H9 (cell line): Measurements from ENCODE around the gene DAD1. TPM values are rescaled to one million over a fixed set of nuclear protein-coding genes. Genes with fewer than 3 reads are reported as not detected.

Experiments used
- DNase-seq: peaks from one replicate; pipeline ENCODE4 v3.0.0-alpha.2; 2017
- H2AFZ ChIP-seq: one replicate; pipeline ENCODE4 v1.6.1; 2013; ENCODE audit warnings: mild to moderate bottlenecking, low read length, control low read depth, moderate library complexity
- H2AK5ac ChIP-seq: 2 replicates; pipeline ENCODE4 v1.6.1; 2013; ENCODE audit warnings: low read length, control low read depth, mixed read lengths; ENCODE audit not compliant: insufficient read length
- H2BK120ac ChIP-seq: one replicate; pipeline ENCODE4 v1.6.1; 2013; ENCODE audit warnings: low read depth, mild to moderate bottlenecking, low read length, control low read depth, inconsistent platforms; ENCODE audit not compliant: poor library complexity, severe bottlenecking
- H2BK12ac ChIP-seq: 2 replicates; pipeline ENCODE4 v1.6.1; 2013; ENCODE audit warnings: low read length, control low read depth, mixed read lengths, low read depth; ENCODE audit not compliant: insufficient read length
- H2BK15ac ChIP-seq: 2 replicates; pipeline ENCODE4 v1.6.1; 2013; ENCODE audit warnings: low read depth, low read length, control low read depth
- H2BK20ac ChIP-seq: one replicate; pipeline ENCODE4 v1.6.1; 2013; ENCODE audit warnings: low read depth, mild to moderate bottlenecking, low read length, control low read depth, inconsistent platforms; ENCODE audit not compliant: poor library complexity, severe bottlenecking
- H2BK5ac ChIP-seq: 2 replicates; pipeline ENCODE4 v1.6.1; 2013; ENCODE audit warnings: low read length, control low read depth, mixed read lengths; ENCODE audit not compliant: insufficient read length
- H3K14ac ChIP-seq: 2 replicates; pipeline ENCODE4 v1.6.1; 2013; ENCODE audit warnings: low read length, control low read depth; ENCODE audit not compliant: insufficient read depth
- H3K18ac ChIP-seq: 2 replicates; pipeline ENCODE4 v1.6.1; 2013; ENCODE audit warnings: low read depth, mild to moderate bottlenecking, mixed read lengths, low read length, control low read depth; ENCODE audit not compliant: insufficient read length
- H3K23ac ChIP-seq: 2 replicates; pipeline ENCODE4 v1.6.1; 2013; ENCODE audit warnings: low read length, control low read depth, mixed read lengths, low read depth; ENCODE audit not compliant: insufficient read length
- H3K23me2 ChIP-seq: 2 replicates; pipeline ENCODE4 v1.6.1; 2013; ENCODE audit warnings: low read depth, mild to moderate bottlenecking, mixed read lengths, low read length, control low read depth; ENCODE audit not compliant: insufficient read length, poor library complexity, severe bottlenecking
- H3K27ac ChIP-seq: 2 replicates; pipeline ENCODE4 v1.5.1; 2013; ENCODE audit warnings: low read length, control low read depth, mixed read lengths, low read depth; ENCODE audit not compliant: insufficient read length
- H3K27me3 ChIP-seq: 2 replicates; pipeline ENCODE4 v1.6.1; 2013; ENCODE audit warnings: low read length, control low read depth, inconsistent platforms; ENCODE audit not compliant: insufficient read depth
- H3K4ac ChIP-seq: 2 replicates; pipeline ENCODE4 v1.6.1; 2013; ENCODE audit warnings: low read depth, mild to moderate bottlenecking, control low read depth, inconsistent platforms, low read length, moderate library complexity
- H3K4me1 ChIP-seq: 2 replicates; pipeline ENCODE4 v1.6.1; 2013; ENCODE audit warnings: low read length, control low read depth, inconsistent platforms; ENCODE audit not compliant: insufficient read depth
- H3K4me2 ChIP-seq: 2 replicates; pipeline ENCODE4 v1.6.1; 2013; ENCODE audit warnings: low read length, control low read depth, mixed read lengths; ENCODE audit not compliant: insufficient read length, insufficient read depth
- H3K56ac ChIP-seq: 2 replicates; pipeline ENCODE4 v1.6.1; 2013; ENCODE audit warnings: low read depth, mild to moderate bottlenecking, mixed read lengths, low read length, control low read depth; ENCODE audit not compliant: insufficient read length
- H3K79me1 ChIP-seq: 2 replicates; pipeline ENCODE4 v1.6.1; 2013; ENCODE audit warnings: low read depth, mild to moderate bottlenecking, moderate library complexity, low read length, control low read depth, inconsistent platforms; ENCODE audit not compliant: insufficient read depth, poor library complexity, severe bottlenecking
- H3K79me2 ChIP-seq: 2 replicates; pipeline ENCODE4 v1.6.1; 2013; ENCODE audit warnings: low read length, control low read depth, inconsistent platforms; ENCODE audit not compliant: insufficient read depth
- H3K9ac ChIP-seq: 2 replicates; pipeline ENCODE4 v1.6.1; 2013; ENCODE audit warnings: low read length, control low read depth, mixed read lengths; ENCODE audit not compliant: insufficient read length; ENCODE audit errors: extremely low read depth
- H3K9me3 ChIP-seq: one replicate; pipeline ENCODE4 v1.6.1; 2013; ENCODE audit warnings: low read depth, low read length, inconsistent platforms; ENCODE audit not compliant: control insufficient read depth
- H3T11ph ChIP-seq: one replicate; pipeline ENCODE4 v1.6.1; 2013; ENCODE audit warnings: mild to moderate bottlenecking, low read length, control low read depth, inconsistent platforms
- H4K20me1 ChIP-seq: one replicate; pipeline ENCODE4 v1.6.1; 2013; ENCODE audit not compliant: control insufficient read depth, insufficient read length, insufficient read depth
- H4K5ac ChIP-seq: 2 replicates; pipeline ENCODE4 v1.6.1; 2013; ENCODE audit warnings: low read depth, mild to moderate bottlenecking, mixed read lengths, low read length, control low read depth; ENCODE audit not compliant: insufficient read length
- H4K8ac ChIP-seq: replicated peaks from 2 replicates; pipeline ENCODE4 v1.6.1; 2013; ENCODE audit warnings: low read length, control low read depth, mixed read lengths, low read depth; ENCODE audit not compliant: insufficient read length
- H4K91ac ChIP-seq: 2 replicates; pipeline ENCODE4 v1.6.1; 2013; ENCODE audit warnings: low read depth, mild to moderate bottlenecking, moderate library complexity, mixed read lengths, low read length, control low read depth; ENCODE audit not compliant: insufficient read length
- H3K27ac Mint-ChIP-seq, 3 experiments: 2 replicates in 2 of 3; 3 replicates in 1 of 3; pipeline ENCODE4 v1.8.0; 2020 to 2021; ENCODE audit warnings: mixed read lengths in 3 of 3, mild to moderate bottlenecking in 1 of 3, moderate library complexity in 1 of 3
- H3K27me3 Mint-ChIP-seq: 2 replicates; pipeline ENCODE4 v1.8.0; 2021; ENCODE audit warnings: low read depth, mild to moderate bottlenecking, moderate library complexity, mixed read lengths
- H3K36me3 Mint-ChIP-seq, 3 experiments: 2 replicates in 2 of 3; 3 replicates in 1 of 3; pipeline ENCODE4 v1.8.0; 2020 to 2021; ENCODE audit warnings: low read depth in 3 of 3, mixed read lengths in 3 of 3; ENCODE audit not compliant: insufficient read depth in 1 of 3
- H3K4me1 Mint-ChIP-seq, 2 experiments: 2 replicates each; pipeline ENCODE4 v1.8.0; 2020; ENCODE audit warnings: mixed read lengths in 2 of 2
- H3K4me3 Mint-ChIP-seq, 2 experiments: 2 replicates in 1 of 2; 3 replicates in 1 of 2; pipeline ENCODE4 v1.8.0; 2020 to 2021; ENCODE audit warnings: mild to moderate bottlenecking in 2 of 2, mixed read lengths in 2 of 2, moderate library complexity in 1 of 2
- H3K9me3 Mint-ChIP-seq, 2 experiments: 2 replicates in 1 of 2; 3 replicates in 1 of 2; pipeline ENCODE4 v1.8.0; 2020; ENCODE audit warnings: mild to moderate bottlenecking in 2 of 2, mixed read lengths in 2 of 2, moderate library complexity in 1 of 2
- WGBS: extraction: QIAGEN DNeasy Blood & Tissue Kit; methylation state at CpG from one replicate; pipeline ENCODE4 v1.1.7; 2013; ENCODE audit warnings: missing lambda C conversion rate, low lambda C conversion rate, mixed read lengths; ENCODE audit not compliant: insufficient read length; ENCODE audit errors: extremely low coverage; 5-methylcytosine and 5-hydroxymethylcytosine counted together
- total RNA-seq: library from RNA; stranded (reverse); gene quantifications from 2 replicates; pipeline ENCODE4 v1.2.1, GENCODE V29; 2021
- TF ChIP-seq, protein P1 (sequence below): fragments of 200-600 bp; sonication (generic); conservative IDR thresholded peaks from 3 replicates; pipeline ENCODE4 v1.8.0; 2021; ENCODE audit warnings: antibody characterized with exemption, mild to moderate bottlenecking

The DAD1 gene
- total RNA-seq, 1 experiment from 2014 or later = 127 TPM

DNA sequence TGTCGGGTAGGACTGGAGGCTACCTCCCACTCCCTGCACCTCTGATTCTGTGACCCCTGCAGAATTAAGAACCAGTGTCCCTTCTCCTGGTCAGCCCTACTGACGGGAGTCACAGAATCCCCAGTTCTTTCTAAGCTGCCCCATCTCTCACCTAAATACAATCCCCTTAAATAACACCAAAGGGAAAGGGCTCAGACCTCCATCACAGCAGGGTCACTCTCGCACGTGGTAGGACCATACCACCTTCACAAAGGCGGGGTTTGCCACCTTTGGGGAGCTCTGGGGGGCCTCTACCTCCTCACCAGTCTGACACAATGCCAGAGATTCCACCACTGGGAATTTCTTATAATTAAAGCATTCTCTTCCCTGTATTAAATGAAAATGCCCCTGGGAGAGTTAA, 35.6 kb downstream of the DAD1 start:
- Histone ChIP-seq H2BK120ac (no peak overlapping the region), H3K23ac (no peak overlapping the region), H3K79me2 (no peaks in the 10 kb centered on the region), H3K18ac (no peak overlapping the region), H2BK15ac (no peak overlapping the region), H4K91ac (no peak overlapping the region), H4K8ac (no peak overlapping the region), H4K5ac (no peak overlapping the region), H3K14ac (no peak overlapping the region), H2AFZ (no peak overlapping the region), H3K23me2 (no peaks in the 10 kb centered on the region), H3K4ac (no peak overlapping the region), H3K79me1 (no peaks in the 10 kb centered on the region), H2AK5ac (no peak overlapping the region), H3K27me3 (no peaks in the 10 kb centered on the region), H3K9ac (no peak overlapping the region), H2BK5ac (no peak overlapping the region), H3K4me1 (peaks cover 6% of the 10 kb centered on the region; the same call in 1 of the 2 replicates), H3K9me3 (no peaks in the 10 kb centered on the region), H3K56ac (no peak overlapping the region), H3T11ph (no peak overlapping the region), H2BK20ac (no peak overlapping the region), H2BK12ac (no peak overlapping the region), H3K27ac (no peak overlapping the region), H4K20me1 (no peaks in the 10 kb centered on the region), H3K4me2 (no peak overlapping the region)
- no peaks in the 10 kb centered on the region for H3K36me3 Mint-ChIP-seq
- TF ChIP-seq, protein P1, sequence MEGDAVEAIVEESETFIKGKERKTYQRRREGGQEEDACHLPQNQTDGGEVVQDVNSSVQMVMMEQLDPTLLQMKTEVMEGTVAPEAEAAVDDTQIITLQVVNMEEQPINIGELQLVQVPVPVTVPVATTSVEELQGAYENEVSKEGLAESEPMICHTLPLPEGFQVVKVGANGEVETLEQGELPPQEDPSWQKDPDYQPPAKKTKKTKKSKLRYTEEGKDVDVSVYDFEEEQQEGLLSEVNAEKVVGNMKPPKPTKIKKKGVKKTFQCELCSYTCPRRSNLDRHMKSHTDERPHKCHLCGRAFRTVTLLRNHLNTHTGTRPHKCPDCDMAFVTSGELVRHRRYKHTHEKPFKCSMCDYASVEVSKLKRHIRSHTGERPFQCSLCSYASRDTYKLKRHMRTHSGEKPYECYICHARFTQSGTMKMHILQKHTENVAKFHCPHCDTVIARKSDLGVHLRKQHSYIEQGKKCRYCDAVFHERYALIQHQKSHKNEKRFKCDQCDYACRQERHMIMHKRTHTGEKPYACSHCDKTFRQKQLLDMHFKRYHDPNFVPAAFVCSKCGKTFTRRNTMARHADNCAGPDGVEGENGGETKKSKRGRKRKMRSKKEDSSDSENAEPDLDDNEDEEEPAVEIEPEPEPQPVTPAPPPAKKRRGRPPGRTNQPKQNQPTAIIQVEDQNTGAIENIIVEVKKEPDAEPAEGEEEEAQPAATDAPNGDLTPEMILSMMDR = no peak
- peaks cover 3% of the 10 kb centered on the region; the same call in 1 of the 2 replicates for H3K27me3 Mint-ChIP-seq
- H3K9me3 Mint-ChIP-seq = no peaks in the 10 kb centered on the region
- no CpG with 5 or more reads among the region's 5 CpGs for WGBS
- no peak for DNase-seq
- H3K27ac Mint-ChIP-seq = no peak overlapping the region
- peaks cover 43 to 45% of the 10 kb centered on the region in 2 experiments for H3K4me1 Mint-ChIP-seq
- no peak overlapping the region for H3K4me3 Mint-ChIP-seq
